GM12878 (cell line): Measurements from ENCODE around the gene INTS7. TPM values are rescaled to one million over a fixed set of nuclear protein-coding genes. Genes with fewer than 3 reads are reported as not detected.

Source experiments
- ATAC-seq: fragments of 200-7000 bp; cut with Tn5 transposase; 3 replicates; pipeline ENCODE4 v1.9.1; 2020; ENCODE audit warnings: mild to moderate bottlenecking, moderate library complexity
- BruUV-seq: library from RNA; stranded (reverse); fragments of 400-500 nt; replicated peaks from 2 replicates; lab custom pipeline; 2021; lab: Mats Ljungman, UMichigan
- CTCF ChIA-PET: fragments of 300-600 bp; sonication (Branson Sonifier 250); formaldehyde crosslinking; extraction: SDS; loops from one replicate; lab custom pipeline; 2021; ENCODE audit warnings: inconsistent platforms; lab: Yijun Ruan, JAX
- POLR2A ChIA-PET: fragments of 350-600 bp; formaldehyde crosslinking; extraction: SDS; loops from one replicate; lab custom pipeline; 2021; ENCODE audit warnings: inconsistent platforms; lab: Charles Lee
- RAD21 ChIA-PET: fragments of 300-600 bp; sonication (Branson Sonifier 250); formaldehyde crosslinking; loops from one replicate; lab custom pipeline; 2023; ENCODE audit warnings: antibody characterized with exemption; ENCODE audit not compliant: unreplicated experiment; lab: Charles Lee
- SMC1A ChIA-PET: fragments of 300-600 bp; sonication (Branson Sonifier 250); formaldehyde crosslinking; loops from one replicate; lab custom pipeline; 2023; ENCODE audit not compliant: unreplicated experiment, uncharacterized antibody; lab: Charles Lee
- DNase-seq: peaks from one replicate; pipeline ENCODE4 v3.0.0-alpha.2; 2011; ENCODE audit warnings: low read depth, low spot score
- FAIRE-seq: peaks from 3 replicates; lab custom pipeline; 2011; peaks lifted over from hg19 to GRCh38; lab: Jason Lieb, UNC
- H2AFZ ChIP-seq: 2 replicates; pipeline ENCODE4 v1.6.0; 2011; ENCODE audit warnings: low read depth, low read length, control low read depth; ENCODE audit not compliant: control insufficient read depth
- H3K27ac ChIP-seq: 2 replicates; pipeline ENCODE4 v1.5.1; 2011; ENCODE audit warnings: control low read depth; ENCODE audit not compliant: control insufficient read depth, insufficient read depth
- H3K27me3 ChIP-seq, 2 experiments: replicated peaks in 1 of 2; 2 replicates each; pipeline versions ENCODE4 v1.6.0 to v1.6.1; 2011; ENCODE audit warnings: low read length in 1 of 2; ENCODE audit not compliant: control insufficient read depth in 2 of 2, insufficient read depth in 2 of 2
- H3K36me3 ChIP-seq, 2 experiments: 2 replicates each; pipeline ENCODE4 v1.5.1; 2011; ENCODE audit warnings: low read length in 1 of 2; ENCODE audit not compliant: control insufficient read depth in 2 of 2, insufficient read depth in 2 of 2
- H3K4me1 ChIP-seq: 2 replicates; pipeline ENCODE4 v1.6.1; 2011; ENCODE audit warnings: mild to moderate bottlenecking, low read length, moderate library complexity, mixed read lengths; ENCODE audit not compliant: control insufficient read depth, insufficient read depth
- H3K4me2 ChIP-seq: 2 replicates; pipeline ENCODE4 v1.6.0; 2011; ENCODE audit warnings: control low read depth; ENCODE audit not compliant: control insufficient read depth, insufficient read depth
- H3K4me3 ChIP-seq: fragments of 200-600 bp; sonication (generic); 2 replicates; pipeline ENCODE4 v1.5.1; 2016
- H3K79me2 ChIP-seq: 2 replicates; pipeline ENCODE4 v1.6.0; 2011; ENCODE audit warnings: low read length; ENCODE audit not compliant: control insufficient read depth, insufficient read depth
- H3K9ac ChIP-seq: 2 replicates; pipeline ENCODE4 v1.8.0; 2011; ENCODE audit warnings: low read length, control low read depth, mixed read lengths; ENCODE audit not compliant: control insufficient read depth, insufficient read depth
- H3K9me3 ChIP-seq: replicated peaks from 3 replicates; pipeline ENCODE4 v1.5.1; 2011; ENCODE audit warnings: mild to moderate bottlenecking, low read length; ENCODE audit not compliant: control insufficient read depth, insufficient read depth
- H4K20me1 ChIP-seq: 2 replicates; pipeline ENCODE4 v1.6.0; 2011; ENCODE audit not compliant: control insufficient read depth, insufficient read depth
- EP300 ChIP-seq, 2 experiments: fragments of 150-350 bp in 1 of 2; IDR thresholded peaks; 2 replicates each; pipeline ENCODE4 v1.6.1; 2011 to 2012; ENCODE audit warnings: low read depth in 2 of 2, low read length in 2 of 2, borderline replicate concordance in 1 of 2, improper control_type of control experiment in 1 of 2, inconsistent platforms in 1 of 2; ENCODE audit not compliant: control insufficient read depth in 1 of 2
- JUNB ChIP-seq: IDR thresholded peaks from 2 replicates; pipeline ENCODE4 v1.6.1; 2016; ENCODE audit warnings: antibody characterized with exemption, mild to moderate bottlenecking
- NFXL1 ChIP-seq: fragments of 450-650 bp; IDR thresholded peaks from 2 replicates; pipeline ENCODE4 v1.6.1; 2017; ENCODE audit warnings: antibody characterized with exemption, mild to moderate bottlenecking, borderline replicate concordance
- WGBS: methylation state at CpG from one replicate; pipeline ENCODE4 v1.1.6; 2016; ENCODE audit warnings: low lambda C conversion rate; ENCODE audit not compliant: insufficient replicate concordance, insufficient coverage; ENCODE audit errors: missing lambda C conversion rate; 5-methylcytosine and 5-hydroxymethylcytosine counted together
- in situ Hi-C: fragments of 300-500 bp; cut with MboI; formaldehyde crosslinking; loops from 9 replicates; pipeline ENCODE4 v1.14.3; 2018; ENCODE audit warnings: mixed read lengths
- intact Hi-C: fragments of 100-400 bp; cut with micrococcal nuclease; formaldehyde crosslinking; loops from one replicate; pipeline ENCODE4 v1.14.2; 2022; ENCODE audit not compliant: unreplicated experiment
- microRNA-seq: library from miRNA; unstranded; fragments of <30 nt; microRNA quantifications from one replicate; pipeline ENCODE4, GENCODE V29; 2018
- polyA plus RNA-seq, 11 experiments: library from polyadenylated mRNA; depleted of rRNA in 4 of 11; unstranded in 6 of 11; stranded (reverse) in 5 of 11; fragments of >200 nt; fragmentation: Nextera tagmentation in 4 of 11; fragmentation: Illumina TruSeq in 1 of 11; extraction: Ambion mirVana in 4 of 11; extraction: Trizol in 1 of 11; gene quantifications; 1 replicate in 1 of 11; 2 replicates in 10 of 11; pipeline versions ENCODE4 v1.2.1 to v1.2.3, GENCODE V29; 2011 to 2016; ENCODE audit warnings: inconsistent platforms in 2 of 11, missing spikeins in 2 of 11, low read depth in 1 of 11
- small RNA-seq: library from RNA; depleted of rRNA; stranded (forward); fragments of <200 nt; gene quantifications from one replicate; pipeline ENCODE3, GENCODE V24; 2014
- total RNA-seq, 4 experiments: library from RNA; depleted of rRNA in 3 of 4; stranded (reverse); fragments of >200 nt in 3 of 4; fragmentation: Illumina TruSeq in 1 of 4; extraction: Trizol in 1 of 4; gene quantifications; 2 replicates each; pipeline versions ENCODE4 v1.2.1 to v1.2.3, GENCODE V29; 2013 to 2021

Gene INTS7
- total and polyA plus RNA-seq, 10 of the 15 experiments (the other 5 are each of a cell fraction or from before 2014, with no cell fraction given): 17.1 to 49.1 (median 26.8) TPM

DNA sequence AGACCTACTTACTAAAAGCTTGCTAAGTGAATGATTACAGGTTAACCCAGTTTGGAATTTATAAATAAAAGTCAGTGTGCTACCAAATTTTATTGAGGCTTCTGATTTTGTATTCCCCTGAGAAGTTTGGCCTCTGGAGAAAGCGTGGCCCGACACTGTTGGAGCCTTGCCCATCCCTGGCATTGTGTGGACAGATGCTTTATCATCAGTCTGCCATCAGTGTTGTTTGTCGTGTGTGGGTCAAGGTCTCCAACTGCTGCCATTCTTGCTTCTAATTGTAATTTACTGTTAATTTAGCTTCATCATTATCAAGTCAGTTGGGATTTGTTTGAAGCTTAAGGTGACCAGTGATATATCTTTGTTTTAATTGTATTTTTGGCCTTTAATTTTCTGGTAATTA lies 142.8 kb downstream of the INTS7 start:
- in situ Hi-C loops (no loop called here), intact Hi-C loops (no loop called here)
- Histone ChIP-seq H3K79me2 (no peaks in the 10 kb centered on the region), H4K20me1 (no peaks in the 10 kb centered on the region), H3K9me3 (no peaks in the 10 kb centered on the region; the same call in 2 of the 3 replicates), H3K4me1 (peaks cover 4% of the 10 kb centered on the region; the same call in 1 of the 2 replicates), H3K4me3 (no peak overlapping the region), H3K4me2 (no peak overlapping the region), H3K36me3 (no peaks in the 10 kb centered on the region), H3K9ac (no peak overlapping the region), H2AFZ (no peak overlapping the region), H3K27ac (no peak overlapping the region), H3K27me3 (no peaks in the 10 kb centered on the region)
- FAIRE-seq (no peak), DNase-seq (no peak), ATAC-seq (no peak)
- ChIA-PET CTCF (interaction anchor here (0.9 kb wide), 2 partner anchors 24 to 194 kb away, joined by 3 read pairs; no protein-coding TSS in a partner anchor), POLR2A (no interaction called here), RAD21 (no interaction called here), SMC1A (interaction anchor here (0.6 to 1.6 kb wide), 7 partner anchors 8 to 51 kb away, joined by 3 to 9 read pairs (median 3); no protein-coding TSS in a partner anchor)
- WGBS: 92% methylated on average over 3 of the region's 3 CpGs
- no peak for TF ChIP-seq EP300 (IDR thresholded peaks at IDR 0.05; ENCODE audit: borderline replicate concordance in 1 of 2, control insufficient read depth in 1 of 2, low read depth in 2 of 2, low read length in 2 of 2)
- BruUV-seq: no TSS peak

DNA sequence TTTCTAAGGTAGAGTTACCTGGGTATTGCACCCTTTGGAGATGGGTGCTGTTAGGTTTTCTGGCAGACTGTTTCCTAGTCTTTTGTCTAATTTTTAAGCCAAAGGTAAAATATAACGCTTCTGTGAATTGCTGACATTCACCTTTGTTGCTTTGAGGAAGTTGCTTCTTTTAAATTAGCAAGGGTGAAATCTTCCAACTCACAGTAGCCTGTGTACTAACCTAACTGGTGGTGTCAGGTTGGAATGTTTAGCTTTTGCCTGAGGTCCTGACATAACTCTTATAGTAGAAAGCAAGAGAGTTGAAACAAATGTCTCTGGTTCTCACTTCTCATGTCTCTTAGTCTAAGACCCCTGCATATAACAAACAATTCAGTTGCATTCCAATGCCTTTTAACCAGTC lies 143.6 kb downstream of the INTS7 start:
- H3K4me2 ChIP-seq: no peak overlapping the region
- H2AFZ ChIP-seq: no peak overlapping the region
- RAD21 ChIA-PET: interaction anchor here (1.1 kb wide), 1 partner anchor 194 kb away, joined by 3 read pairs; no protein-coding TSS in a partner anchor
- H3K27ac ChIP-seq: no peak overlapping the region
- H3K27me3 ChIP-seq: no peaks in the 10 kb centered on the region
- POLR2A ChIA-PET: no interaction called here
- H4K20me1 ChIP-seq: no peaks in the 10 kb centered on the region
- DNase-seq (no peak), ATAC-seq (no peak), FAIRE-seq (no peak)
- no TSS peak for BruUV-seq
- SMC1A ChIA-PET: interaction anchor here (1.6 kb wide), 1 partner anchor 19 kb away, joined by 9 read pairs; no protein-coding TSS in a partner anchor
- TF ChIP-seq JUNB: no peak
- no peak for TF ChIP-seq NFXL1
- H3K9ac ChIP-seq: no peak overlapping the region
- no peaks in the 10 kb centered on the region for H3K36me3 ChIP-seq
- H3K79me2 ChIP-seq: no peaks in the 10 kb centered on the region
- peaks cover 8% of the 10 kb centered on the region; the same call in 1 of the 2 replicates for H3K4me1 ChIP-seq
- 100% methylated on average over 1 of the region's 1 CpG for WGBS
- in situ Hi-C loops (no loop called here), intact Hi-C loops (no loop called here)
- no peaks in the 10 kb centered on the region; the same call in 2 of the 3 replicates for H3K9me3 ChIP-seq
- CTCF ChIA-PET: no interaction called here
- H3K4me3 ChIP-seq: no peak overlapping the region

Small RNA genes within 50 kb of the gene (microRNA-seq; reads per million reads assigned to microRNA genes)
- not detected for gene MIR3122

Small RNA genes within 50 kb of the gene (small RNA-seq; reads per million reads assigned to genes)
- gene MIR3122: 0.27 reads per million
- gene RF00568: not detected

Other genes starting within 250 kb of the INTS7 start
- gene LPGAT1, start 204.8 kb downstream of the INTS7 start, total RNA-seq (2014; rRNA removed): 26.7 and 27.6 TPM in 2 replicates
- gene LPGAT1, start 204.8 kb downstream of the INTS7 start, total RNA-seq (2014; rRNA removed; fragmentation: Illumina TruSeq; extraction: Trizol): 26.9 and 27.1 TPM in 2 replicates
- 37.5 and 40.6 TPM in 2 replicates for gene LPGAT1, start 204.8 kb downstream of the INTS7 start, total RNA-seq (2021)
- gene LPGAT1, start 204.8 kb downstream of the INTS7 start, polyA plus RNA-seq (2011; rRNA removed): 27.8 and 41.8 TPM in 2 replicates
- gene LPGAT1, start 204.8 kb downstream of the INTS7 start, polyA plus RNA-seq (2014; fragmentation: Illumina TruSeq; extraction: Trizol): 17.3 and 29.7 TPM in 2 replicates
- gene LPGAT1, start 204.8 kb downstream of the INTS7 start, polyA plus RNA-seq (2014; fragmentation: Nextera tagmentation; extraction: Ambion mirVana): 1 to 10 TPM; 5.8 to 6.4 TPM
- 20.5 and 21.1 TPM in 2 replicates for gene LPGAT1, start 204.8 kb downstream of the INTS7 start, polyA plus RNA-seq (2014; rRNA removed)
- 10 to 100 TPM in 1 of 2 experiments, 1 to 10 TPM in 1; 7.1 to 17.1 TPM for gene LPGAT1, start 204.8 kb downstream of the INTS7 start, polyA plus RNA-seq (2016; fragmentation: Nextera tagmentation; extraction: Ambion mirVana)
- 49.4 and 51.7 TPM in 2 replicates for gene DTL, start 191 bp upstream of the INTS7 start, total RNA-seq (2014; rRNA removed)
- gene DTL, start 191 bp upstream of the INTS7 start, total RNA-seq (2014; rRNA removed; fragmentation: Illumina TruSeq; extraction: Trizol): 45.6 and 45.7 TPM in 2 replicates
- gene DTL, start 191 bp upstream of the INTS7 start, total RNA-seq (2021): 48.0 and 55.1 TPM in 2 replicates
- 62.7 and 65.3 TPM in 2 replicates for gene DTL, start 191 bp upstream of the INTS7 start, polyA plus RNA-seq (2011; rRNA removed)
- gene DTL, start 191 bp upstream of the INTS7 start, polyA plus RNA-seq (2014; fragmentation: Illumina TruSeq; extraction: Trizol): 58.8 and 62.3 TPM in 2 replicates
- gene DTL, start 191 bp upstream of the INTS7 start, polyA plus RNA-seq (2014; fragmentation: Nextera tagmentation; extraction: Ambion mirVana): 10 to 100 TPM; 24.1 to 24.6 TPM
- gene DTL, start 191 bp upstream of the INTS7 start, polyA plus RNA-seq (2014; rRNA removed): 36.1 and 39.0 TPM in 2 replicates
- 10 to 100 TPM; 72.3 to 73.4 TPM for gene DTL, start 191 bp upstream of the INTS7 start, polyA plus RNA-seq (2016; fragmentation: Nextera tagmentation; extraction: Ambion mirVana)
- 32.1 and 33.7 TPM in 2 replicates for gene PPP2R5A, start 249.9 kb upstream of the INTS7 start, total RNA-seq (2014; rRNA removed)
- 27.8 and 28.8 TPM in 2 replicates for gene PPP2R5A, start 249.9 kb upstream of the INTS7 start, total RNA-seq (2014; rRNA removed; fragmentation: Illumina TruSeq; extraction: Trizol)
- gene PPP2R5A, start 249.9 kb upstream of the INTS7 start, total RNA-seq (2021): 33.2 and 33.8 TPM in 2 replicates
- 40.6 and 59.7 TPM in 2 replicates for gene PPP2R5A, start 249.9 kb upstream of the INTS7 start, polyA plus RNA-seq (2011; rRNA removed)
- gene PPP2R5A, start 249.9 kb upstream of the INTS7 start, polyA plus RNA-seq (2014; fragmentation: Illumina TruSeq; extraction: Trizol): 35.7 and 47.3 TPM in 2 replicates
- gene PPP2R5A, start 249.9 kb upstream of the INTS7 start, polyA plus RNA-seq (2014; fragmentation: Nextera tagmentation; extraction: Ambion mirVana): 10 to 100 TPM; 15.4 to 18.2 TPM
- gene PPP2R5A, start 249.9 kb upstream of the INTS7 start, polyA plus RNA-seq (2014; rRNA removed): 21.7 and 25.1 TPM in 2 replicates
- 10 to 100 TPM; 32.8 to 39.3 TPM for gene PPP2R5A, start 249.9 kb upstream of the INTS7 start, polyA plus RNA-seq (2016; fragmentation: Nextera tagmentation; extraction: Ambion mirVana)